HEK293 (cell line): ENCODE results near the gene DLK1.

Experiments used
- CTCF ChIA-PET: fragments of 350-600 bp; formaldehyde crosslinking; extraction: SDS; loops from one replicate; lab custom pipeline; 2021; ENCODE audit warnings: antibody characterized with exemption; lab: Yijun Ruan, JAX
- POLR2A ChIA-PET: fragments of 300-600 bp; formaldehyde crosslinking; extraction: SDS; loops from one replicate; lab custom pipeline; 2020; ENCODE audit warnings: antibody characterized with exemption, inconsistent platforms; lab: Yijun Ruan, JAX
- H3K27ac ChIP-seq: fragments of 200-500 bp; sonication (Bioruptor generic); 2 replicates; pipeline ENCODE4 v1.5.1; 2014; ENCODE audit warnings: low read depth, low read length, control low read depth, inconsistent platforms; ENCODE audit errors: extremely low read depth
- H3K36me3 ChIP-seq, 2 experiments: fragments of 200-500 bp in 1 of 2; sonication (Bioruptor generic) in 1 of 2; 1 replicate in 1 of 2; 2 replicates in 1 of 2; pipeline ENCODE4 v1.5.1; 2014 to 2017; ENCODE audit warnings: inconsistent platforms in 2 of 2, low read length in 2 of 2; ENCODE audit not compliant: control insufficient read depth in 2 of 2, insufficient read depth in 1 of 2
- H3K4me1 ChIP-seq: fragments of 200-500 bp; sonication (Bioruptor generic); 2 replicates; pipeline ENCODE4 v1.5.1; 2014; ENCODE audit warnings: mild to moderate bottlenecking, low read length, inconsistent platforms; ENCODE audit not compliant: control insufficient read depth, insufficient read depth
- H3K4me3 ChIP-seq: 2 replicates; pipeline ENCODE4 v1.5.1; 2011; ENCODE audit warnings: low read depth, mild to moderate bottlenecking, control low read depth, low read length, moderate library complexity
- H3K9me3 ChIP-seq: fragments of 200-500 bp; sonication (Bioruptor generic); 2 replicates; pipeline ENCODE4 v1.5.1; 2014; ENCODE audit warnings: low read depth, low read length, inconsistent platforms; ENCODE audit not compliant: control insufficient read depth, insufficient read depth
- EGR2 ChIP-seq: fragments of 450-650 bp; formaldehyde crosslinking; IDR thresholded peaks from 2 replicates; pipeline ENCODE4 v1.5.1; 2016; ENCODE audit warnings: low read depth, missing biosample characterization, missing genetic modification characterization
- GLI4 ChIP-seq: fragments of 450-650 bp; formaldehyde crosslinking; IDR thresholded peaks from 2 replicates; pipeline ENCODE4 v1.5.1; 2016; ENCODE audit warnings: missing biosample characterization, missing genetic modification characterization
- KLF10 ChIP-seq: fragments of 450-650 bp; IDR thresholded peaks from 2 replicates; pipeline ENCODE4 v1.5.1; 2018; ENCODE audit warnings: missing biosample characterization, mild to moderate bottlenecking, missing genetic modification characterization
- KLF7 ChIP-seq: fragments of 450-650 bp; formaldehyde crosslinking; IDR thresholded peaks from 2 replicates; pipeline ENCODE4 v1.5.1; 2016; ENCODE audit warnings: missing biosample characterization, missing genetic modification characterization, borderline replicate concordance
- KLF9 ChIP-seq: fragments of 450-650 bp; formaldehyde crosslinking; IDR thresholded peaks from 2 replicates; pipeline ENCODE4 v1.5.1; 2016; ENCODE audit warnings: missing biosample characterization, missing genetic modification characterization, low read depth
- OSR2 ChIP-seq: fragments of 450-650 bp; formaldehyde crosslinking; IDR thresholded peaks from 2 replicates; pipeline ENCODE4 v1.5.1; 2016; ENCODE audit warnings: missing biosample characterization, missing genetic modification characterization
- WT1 ChIP-seq: fragments of 450-650 bp; formaldehyde crosslinking; IDR thresholded peaks from 2 replicates; pipeline ENCODE4 v1.5.1; 2016; ENCODE audit warnings: missing biosample characterization, missing genetic modification characterization
- ZBTB7A ChIP-seq: fragments of 450-650 bp; formaldehyde crosslinking; IDR thresholded peaks from 2 replicates; pipeline ENCODE4 v1.5.1; 2016; ENCODE audit warnings: low read depth, missing biosample characterization, missing genetic modification characterization
- ZFHX2 ChIP-seq: fragments of 450-650 bp; formaldehyde crosslinking; conservative IDR thresholded peaks from 2 replicates; pipeline ENCODE4 v1.5.1; 2016; ENCODE audit warnings: missing biosample characterization, missing genetic modification characterization
- ZNF184 ChIP-seq: fragments of 450-650 bp; IDR thresholded peaks from 2 replicates; pipeline ENCODE4 v1.5.1; 2018; ENCODE audit warnings: missing biosample characterization, mild to moderate bottlenecking, missing genetic modification characterization
- ZNF2 ChIP-seq: fragments of 450-650 bp; formaldehyde crosslinking; IDR thresholded peaks from 2 replicates; pipeline ENCODE4 v1.5.1; 2016; ENCODE audit warnings: missing biosample characterization, missing genetic modification characterization
- ZNF202 ChIP-seq: fragments of 450-650 bp; formaldehyde crosslinking; IDR thresholded peaks from 2 replicates; pipeline ENCODE4 v1.5.1; 2016; ENCODE audit warnings: missing biosample characterization, missing genetic modification characterization, borderline replicate concordance
- ZNF510 ChIP-seq: fragments of 450-650 bp; formaldehyde crosslinking; IDR thresholded peaks from 2 replicates; pipeline ENCODE4 v1.5.1; 2018; ENCODE audit warnings: mild to moderate bottlenecking, missing genetic modification characterization, missing biosample characterization; ENCODE audit not compliant: insufficient replicate concordance
- ZNF571 ChIP-seq: fragments of 450-650 bp; formaldehyde crosslinking; IDR thresholded peaks from 2 replicates; pipeline ENCODE4 v1.5.0; 2017; ENCODE audit warnings: missing biosample characterization, missing genetic modification characterization
- ZNF626 ChIP-seq: fragments of 450-650 bp; sonication (Bioruptor Pico); formaldehyde crosslinking; IDR thresholded peaks from 2 replicates; pipeline ENCODE4 v1.5.1; 2018; ENCODE audit warnings: missing biosample characterization, missing genetic modification characterization, inconsistent platforms
- ZNF677 ChIP-seq: fragments of 450-650 bp; IDR thresholded peaks from 2 replicates; pipeline ENCODE4 v1.5.0; 2018; ENCODE audit warnings: missing biosample characterization, mild to moderate bottlenecking, missing genetic modification characterization, moderate library complexity
- ZNF747 ChIP-seq: fragments of 450-650 bp; formaldehyde crosslinking; IDR thresholded peaks from 2 replicates; pipeline ENCODE4 v1.5.1; 2016; ENCODE audit warnings: missing biosample characterization, missing genetic modification characterization
- ZNF792 ChIP-seq: fragments of 450-650 bp; formaldehyde crosslinking; IDR thresholded peaks from 2 replicates; pipeline ENCODE4 v1.5.1; 2016; ENCODE audit warnings: missing biosample characterization, missing genetic modification characterization
- TF ChIP-seq, protein P1 (sequence below): fragments of 450-650 bp; formaldehyde crosslinking; IDR thresholded peaks from 2 replicates; pipeline ENCODE4 v1.5.1; 2017; ENCODE audit warnings: missing biosample characterization, missing genetic modification characterization
- TF ChIP-seq, protein P2 (sequence below): fragments of 450-650 bp; formaldehyde crosslinking; IDR thresholded peaks from 2 replicates; pipeline ENCODE4 v1.5.1; 2016; ENCODE audit warnings: missing biosample characterization, missing genetic modification characterization
- TF ChIP-seq, protein P3 (sequence below): fragments of 450-650 bp; formaldehyde crosslinking; IDR thresholded peaks from 2 replicates; pipeline ENCODE4 v1.5.1; 2016; ENCODE audit warnings: missing biosample characterization, missing genetic modification characterization
- TF ChIP-seq, protein P4 (sequence below): fragments of 450-650 bp; formaldehyde crosslinking; IDR thresholded peaks from 2 replicates; pipeline ENCODE4 v1.5.1; 2016; ENCODE audit warnings: missing biosample characterization, missing genetic modification characterization
- TF ChIP-seq, protein P5 (sequence below): IDR thresholded peaks from 2 replicates; pipeline ENCODE4 v1.6.1; 2011; ENCODE audit warnings: mild to moderate bottlenecking, low read depth, low read length, borderline replicate concordance

The DLK1 gene

DNA sequence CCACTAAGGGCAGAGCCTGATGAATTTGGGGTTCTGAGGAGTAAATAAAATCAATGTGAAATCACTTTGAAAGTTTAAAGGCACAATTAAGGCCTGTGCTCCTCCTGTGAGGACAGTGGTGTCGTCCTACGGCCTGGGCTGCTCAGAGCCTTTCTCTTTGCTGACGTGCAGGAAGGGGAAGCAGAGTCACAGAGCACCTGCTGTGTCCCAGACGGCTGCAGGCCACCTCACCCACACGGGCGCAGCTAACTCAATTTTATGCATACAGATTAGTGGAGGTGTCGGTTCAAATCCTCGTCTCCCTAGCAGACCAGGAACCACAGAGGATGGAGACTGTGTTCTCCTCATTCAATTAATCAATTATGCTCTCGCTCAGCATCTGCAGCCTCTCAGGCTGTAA is 11.4 kb upstream of the DLK1 start (continued):
- TF ChIP-seq, protein P1, sequence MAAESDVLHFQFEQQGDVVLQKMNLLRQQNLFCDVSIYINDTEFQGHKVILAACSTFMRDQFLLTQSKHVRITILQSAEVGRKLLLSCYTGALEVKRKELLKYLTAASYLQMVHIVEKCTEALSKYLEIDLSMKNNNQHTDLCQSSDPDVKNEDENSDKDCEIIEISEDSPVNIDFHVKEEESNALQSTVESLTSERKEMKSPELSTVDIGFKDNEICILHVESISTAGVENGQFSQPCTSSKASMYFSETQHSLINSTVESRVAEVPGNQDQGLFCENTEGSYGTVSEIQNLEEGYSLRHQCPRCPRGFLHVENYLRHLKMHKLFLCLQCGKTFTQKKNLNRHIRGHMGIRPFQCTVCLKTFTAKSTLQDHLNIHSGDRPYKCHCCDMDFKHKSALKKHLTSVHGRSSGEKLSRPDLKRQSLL = no peak
- no peak for TF ChIP-seq ZBTB7A (tag by site-specific recombination)
- TF ChIP-seq EGR2 = no peak
- no peak for TF ChIP-seq ZNF677
- TF ChIP-seq, protein P2, sequence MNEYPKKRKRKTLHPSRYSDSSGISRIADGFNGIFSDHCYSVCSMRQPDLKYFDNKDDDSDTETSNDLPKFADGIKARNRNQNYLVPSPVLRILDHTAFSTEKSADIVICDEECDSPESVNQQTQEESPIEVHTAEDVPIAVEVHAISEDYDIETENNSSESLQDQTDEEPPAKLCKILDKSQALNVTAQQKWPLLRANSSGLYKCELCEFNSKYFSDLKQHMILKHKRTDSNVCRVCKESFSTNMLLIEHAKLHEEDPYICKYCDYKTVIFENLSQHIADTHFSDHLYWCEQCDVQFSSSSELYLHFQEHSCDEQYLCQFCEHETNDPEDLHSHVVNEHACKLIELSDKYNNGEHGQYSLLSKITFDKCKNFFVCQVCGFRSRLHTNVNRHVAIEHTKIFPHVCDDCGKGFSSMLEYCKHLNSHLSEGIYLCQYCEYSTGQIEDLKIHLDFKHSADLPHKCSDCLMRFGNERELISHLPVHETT = no peak
- TF ChIP-seq, protein P3, sequence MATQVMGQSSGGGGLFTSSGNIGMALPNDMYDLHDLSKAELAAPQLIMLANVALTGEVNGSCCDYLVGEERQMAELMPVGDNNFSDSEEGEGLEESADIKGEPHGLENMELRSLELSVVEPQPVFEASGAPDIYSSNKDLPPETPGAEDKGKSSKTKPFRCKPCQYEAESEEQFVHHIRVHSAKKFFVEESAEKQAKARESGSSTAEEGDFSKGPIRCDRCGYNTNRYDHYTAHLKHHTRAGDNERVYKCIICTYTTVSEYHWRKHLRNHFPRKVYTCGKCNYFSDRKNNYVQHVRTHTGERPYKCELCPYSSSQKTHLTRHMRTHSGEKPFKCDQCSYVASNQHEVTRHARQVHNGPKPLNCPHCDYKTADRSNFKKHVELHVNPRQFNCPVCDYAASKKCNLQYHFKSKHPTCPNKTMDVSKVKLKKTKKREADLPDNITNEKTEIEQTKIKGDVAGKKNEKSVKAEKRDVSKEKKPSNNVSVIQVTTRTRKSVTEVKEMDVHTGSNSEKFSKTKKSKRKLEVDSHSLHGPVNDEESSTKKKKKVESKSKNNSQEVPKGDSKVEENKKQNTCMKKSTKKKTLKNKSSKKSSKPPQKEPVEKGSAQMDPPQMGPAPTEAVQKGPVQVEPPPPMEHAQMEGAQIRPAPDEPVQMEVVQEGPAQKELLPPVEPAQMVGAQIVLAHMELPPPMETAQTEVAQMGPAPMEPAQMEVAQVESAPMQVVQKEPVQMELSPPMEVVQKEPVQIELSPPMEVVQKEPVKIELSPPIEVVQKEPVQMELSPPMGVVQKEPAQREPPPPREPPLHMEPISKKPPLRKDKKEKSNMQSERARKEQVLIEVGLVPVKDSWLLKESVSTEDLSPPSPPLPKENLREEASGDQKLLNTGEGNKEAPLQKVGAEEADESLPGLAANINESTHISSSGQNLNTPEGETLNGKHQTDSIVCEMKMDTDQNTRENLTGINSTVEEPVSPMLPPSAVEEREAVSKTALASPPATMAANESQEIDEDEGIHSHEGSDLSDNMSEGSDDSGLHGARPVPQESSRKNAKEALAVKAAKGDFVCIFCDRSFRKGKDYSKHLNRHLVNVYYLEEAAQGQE = no peak
- TF ChIP-seq, protein P4, sequence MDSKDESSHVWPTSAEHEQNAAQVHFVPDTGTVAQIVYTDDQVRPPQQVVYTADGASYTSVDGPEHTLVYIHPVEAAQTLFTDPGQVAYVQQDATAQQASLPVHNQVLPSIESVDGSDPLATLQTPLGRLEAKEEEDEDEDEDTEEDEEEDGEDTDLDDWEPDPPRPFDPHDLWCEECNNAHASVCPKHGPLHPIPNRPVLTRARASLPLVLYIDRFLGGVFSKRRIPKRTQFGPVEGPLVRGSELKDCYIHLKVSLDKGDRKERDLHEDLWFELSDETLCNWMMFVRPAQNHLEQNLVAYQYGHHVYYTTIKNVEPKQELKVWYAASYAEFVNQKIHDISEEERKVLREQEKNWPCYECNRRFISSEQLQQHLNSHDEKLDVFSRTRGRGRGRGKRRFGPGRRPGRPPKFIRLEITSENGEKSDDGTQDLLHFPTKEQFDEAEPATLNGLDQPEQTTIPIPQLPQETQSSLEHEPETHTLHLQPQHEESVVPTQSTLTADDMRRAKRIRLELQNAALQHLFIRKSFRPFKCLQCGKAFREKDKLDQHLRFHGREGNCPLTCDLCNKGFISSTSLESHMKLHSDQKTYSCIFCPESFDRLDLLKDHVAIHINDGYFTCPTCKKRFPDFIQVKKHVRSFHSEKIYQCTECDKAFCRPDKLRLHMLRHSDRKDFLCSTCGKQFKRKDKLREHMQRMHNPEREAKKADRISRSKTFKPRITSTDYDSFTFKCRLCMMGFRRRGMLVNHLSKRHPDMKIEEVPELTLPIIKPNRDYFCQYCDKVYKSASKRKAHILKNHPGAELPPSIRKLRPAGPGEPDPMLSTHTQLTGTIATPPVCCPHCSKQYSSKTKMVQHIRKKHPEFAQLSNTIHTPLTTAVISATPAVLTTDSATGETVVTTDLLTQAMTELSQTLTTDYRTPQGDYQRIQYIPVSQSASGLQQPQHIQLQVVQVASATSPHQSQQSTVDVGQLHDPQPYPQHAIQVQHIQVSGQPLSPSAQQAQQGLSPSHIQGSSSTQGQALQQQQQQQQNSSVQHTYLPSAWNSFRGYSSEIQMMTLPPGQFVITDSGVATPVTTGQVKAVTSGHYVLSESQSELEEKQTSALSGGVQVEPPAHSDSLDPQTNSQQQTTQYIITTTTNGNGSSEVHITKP = no peak
- TF ChIP-seq KLF10 (tag by site-specific recombination) = no peak

DNA sequence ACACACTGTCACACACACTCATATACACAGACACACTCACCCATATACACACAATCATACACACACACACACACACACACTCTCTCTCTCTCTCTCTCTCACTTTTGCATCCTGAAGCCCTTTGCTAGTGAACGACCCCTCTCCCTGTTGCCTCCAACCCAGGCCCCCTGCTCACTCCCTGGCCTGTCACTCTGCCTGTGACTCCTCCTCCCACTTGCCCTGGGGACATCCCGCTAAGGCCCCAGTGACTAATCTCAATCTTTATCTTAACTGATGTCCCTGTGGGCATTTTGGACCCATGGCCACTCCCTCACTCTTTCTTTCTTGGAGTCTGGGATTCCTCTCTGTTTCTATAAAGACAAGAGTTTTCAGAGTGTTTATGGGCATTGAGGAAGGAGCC is 10.9 kb upstream of the DLK1 start:
- Histone ChIP-seq H3K9me3 (no peaks in the 10 kb centered on the region), H3K4me3 (no peak overlapping the region), H3K4me1 (no peaks in the 10 kb centered on the region), H3K27ac (no peak overlapping the region), H3K36me3 (no peaks in the 10 kb centered on the region)
- ChIA-PET POLR2A (no interaction called here), CTCF (no interaction called here)
- no peak for TF ChIP-seq GLI4 (tag by site-specific recombination)
- TF ChIP-seq ZNF2 (tag by site-specific recombination) = no peak
- no peak for TF ChIP-seq ZNF792 (tag by site-specific recombination)
- no peak for TF ChIP-seq ZNF571
- TF ChIP-seq WT1 (tag by site-specific recombination) = no peak
- TF ChIP-seq, protein P5, sequence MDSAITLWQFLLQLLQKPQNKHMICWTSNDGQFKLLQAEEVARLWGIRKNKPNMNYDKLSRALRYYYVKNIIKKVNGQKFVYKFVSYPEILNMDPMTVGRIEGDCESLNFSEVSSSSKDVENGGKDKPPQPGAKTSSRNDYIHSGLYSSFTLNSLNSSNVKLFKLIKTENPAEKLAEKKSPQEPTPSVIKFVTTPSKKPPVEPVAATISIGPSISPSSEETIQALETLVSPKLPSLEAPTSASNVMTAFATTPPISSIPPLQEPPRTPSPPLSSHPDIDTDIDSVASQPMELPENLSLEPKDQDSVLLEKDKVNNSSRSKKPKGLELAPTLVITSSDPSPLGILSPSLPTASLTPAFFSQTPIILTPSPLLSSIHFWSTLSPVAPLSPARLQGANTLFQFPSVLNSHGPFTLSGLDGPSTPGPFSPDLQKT = no peak
- TF ChIP-seq ZNF184 = no peak
- no peak for TF ChIP-seq ZFHX2
- no peak for TF ChIP-seq ZNF626
- no peak for TF ChIP-seq ZNF202 (tag by site-specific recombination)
- no peak for TF ChIP-seq OSR2
- no peak for TF ChIP-seq KLF7 (tag by site-specific recombination)
- TF ChIP-seq KLF9 (tag by site-specific recombination) = no peak
- TF ChIP-seq ZNF510 (tag by site-specific recombination) = no peak
- TF ChIP-seq ZNF747 (tag by site-specific recombination) = no peak
